Testis (tissue), 2 donors: ENCODE measurements around the gene ELFN1.

Experiments used
- POLR2A ChIP-seq: fragments of 450-650 bp; IDR thresholded peaks from one replicate; pipeline ENCODE4 v1.6.1; 2017; ENCODE audit warnings: antibody characterized with exemption, mild to moderate bottlenecking, moderate library complexity
- TF ChIP-seq, protein P1 (sequence below), 3 experiments: fragments of 450-650 bp in 2 of 3; fragments of 200-600 bp in 1 of 3; sonication (generic) in 1 of 3; IDR thresholded peaks; one replicate each; pipeline ENCODE4 v1.5.1; 2016 to 2019; ENCODE audit warnings: antibody characterized with exemption in 3 of 3, mild to moderate bottlenecking in 2 of 3, moderate library complexity in 1 of 3

DNA sequence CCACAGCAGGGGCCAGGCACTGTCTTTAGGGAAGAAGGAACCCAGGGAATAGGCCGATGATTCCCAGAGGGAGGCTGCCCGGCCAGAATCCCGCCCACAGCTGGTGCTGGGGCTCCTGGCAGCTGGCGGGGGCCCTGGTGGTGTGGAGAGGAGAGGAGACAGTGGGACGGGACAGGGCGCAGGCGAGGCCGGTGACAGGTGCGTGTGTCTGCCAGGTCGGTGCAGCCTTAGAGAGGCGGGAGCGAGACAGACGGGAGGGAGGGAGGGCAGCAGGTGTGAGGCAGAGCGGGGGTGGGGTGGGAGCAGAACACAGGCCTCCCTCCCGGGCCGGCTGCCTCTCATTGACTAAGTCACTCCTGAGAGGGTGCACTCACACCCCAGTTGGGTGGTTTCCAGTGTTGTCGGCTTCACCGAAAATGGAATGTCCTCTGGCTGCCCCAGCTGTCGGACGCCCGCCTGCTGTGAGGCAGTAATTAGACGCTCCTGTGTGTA lies 55.2 kb downstream of the ELFN1 start:
- TF ChIP-seq, protein P1, sequence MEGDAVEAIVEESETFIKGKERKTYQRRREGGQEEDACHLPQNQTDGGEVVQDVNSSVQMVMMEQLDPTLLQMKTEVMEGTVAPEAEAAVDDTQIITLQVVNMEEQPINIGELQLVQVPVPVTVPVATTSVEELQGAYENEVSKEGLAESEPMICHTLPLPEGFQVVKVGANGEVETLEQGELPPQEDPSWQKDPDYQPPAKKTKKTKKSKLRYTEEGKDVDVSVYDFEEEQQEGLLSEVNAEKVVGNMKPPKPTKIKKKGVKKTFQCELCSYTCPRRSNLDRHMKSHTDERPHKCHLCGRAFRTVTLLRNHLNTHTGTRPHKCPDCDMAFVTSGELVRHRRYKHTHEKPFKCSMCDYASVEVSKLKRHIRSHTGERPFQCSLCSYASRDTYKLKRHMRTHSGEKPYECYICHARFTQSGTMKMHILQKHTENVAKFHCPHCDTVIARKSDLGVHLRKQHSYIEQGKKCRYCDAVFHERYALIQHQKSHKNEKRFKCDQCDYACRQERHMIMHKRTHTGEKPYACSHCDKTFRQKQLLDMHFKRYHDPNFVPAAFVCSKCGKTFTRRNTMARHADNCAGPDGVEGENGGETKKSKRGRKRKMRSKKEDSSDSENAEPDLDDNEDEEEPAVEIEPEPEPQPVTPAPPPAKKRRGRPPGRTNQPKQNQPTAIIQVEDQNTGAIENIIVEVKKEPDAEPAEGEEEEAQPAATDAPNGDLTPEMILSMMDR (IDR thresholded peaks at IDR 0.05): no peak
- no peak for TF ChIP-seq POLR2A
